Sigmoid colon (tissue), 4 donors: ENCODE measurements around the gene SLC25A28.

Experiments used
- CTCF ChIP-seq, 4 experiments: fragments of 450-650 bp in 3 of 4; fragments of 200-600 bp in 1 of 4; IDR thresholded peaks; one replicate each; pipeline ENCODE4 v1.5.1; 2016 to 2019; ENCODE audit warnings: antibody characterized with exemption in 4 of 4, mild to moderate bottlenecking in 3 of 4, moderate library complexity in 2 of 4
- EP300 ChIP-seq, 4 donors: sonication (generic); formaldehyde crosslinking; IDR thresholded peaks; one replicate each; pipeline ENCODE4 v1.6.1; 2017; ENCODE audit warnings: antibody characterized with exemption in 4 of 4
- POLR2A ChIP-seq, 2 donors: fragments of 450-650 bp; IDR thresholded peaks; one replicate each; pipeline ENCODE4 v1.6.1; 2016; ENCODE audit warnings: antibody characterized with exemption in 2 of 2, mild to moderate bottlenecking in 2 of 2, moderate library complexity in 2 of 2
- POLR2AphosphoS5 ChIP-seq, 4 donors: sonication (generic); formaldehyde crosslinking; IDR thresholded peaks; one replicate each; pipeline ENCODE4 v1.6.1; 2017; ENCODE audit warnings: antibody characterized with exemption in 4 of 4

- no peak for TF ChIP-seq POLR2A (IDR thresholded peaks at IDR 0.05)
- no peak for TF ChIP-seq POLR2AphosphoS5 (IDR thresholded peaks at IDR 0.05)
- no peak for TF ChIP-seq CTCF (IDR thresholded peaks at IDR 0.05)
- no peak for TF ChIP-seq EP300 (IDR thresholded peaks at IDR 0.05)
Measured at GRCh38 chr10:99658622-99659030, 38.4 kb upstream of the SLC25A28 start.
